Measurements from ENCODE around the gene JAZF1. TPM values are rescaled to one million over a fixed set of nuclear protein-coding genes. Genes with fewer than 3 reads are reported as not detected.

Gene JAZF1
- total and polyA plus RNA-seq, 2 of the 4 experiments (the other 2 are of a cell fraction): 8.4 to 10.5 TPM

DNA sequence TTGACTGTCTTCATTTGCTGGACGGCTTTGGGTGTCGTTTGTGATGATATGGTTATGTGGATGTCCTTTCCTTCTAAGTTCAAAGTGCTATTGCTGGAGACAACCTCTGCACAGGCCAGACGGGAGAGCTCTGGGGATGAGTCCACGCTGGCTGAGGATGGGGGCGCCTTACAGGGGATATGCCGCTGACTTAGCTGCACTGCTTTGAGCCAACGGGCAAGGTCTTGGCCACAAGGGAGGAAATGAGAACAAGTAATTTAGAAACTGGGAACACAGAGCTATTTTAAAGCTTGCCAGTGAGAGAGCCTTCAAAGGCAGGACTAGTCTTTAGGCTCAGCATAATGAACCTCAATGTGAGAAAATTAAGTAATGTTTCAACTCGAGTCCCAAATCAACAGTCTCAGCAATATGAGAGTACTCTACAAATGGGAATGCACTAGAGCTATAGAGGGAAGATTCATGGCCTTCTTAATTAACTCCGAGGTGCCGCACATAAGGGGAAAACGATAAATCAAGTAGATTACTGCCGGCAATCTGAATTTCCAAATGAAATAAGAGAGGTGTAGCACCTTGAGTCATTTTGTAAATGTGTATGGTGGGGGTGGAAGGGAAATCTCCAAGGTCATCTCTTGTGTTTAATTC is 209.3 kb downstream of the JAZF1 start:
- Histone ChIP-seq H3K4me3 (ENCODE audit: insufficient read depth, low read depth, low read length) (no peak overlapping the region), H2BK20ac (ENCODE audit: low read depth, low read length) (no peak overlapping the region), H2AFZ (replicated peaks; ENCODE audit: low read length, poor library complexity) (no peak overlapping the region), H2BK15ac (ENCODE audit: low read depth, low read length) (no peak overlapping the region), H3K9me3 (ENCODE audit: control insufficient read depth, insufficient read depth, low read length) (no peaks in the 10 kb centered on the region), H3K4me2 (ENCODE audit: low read depth, low read length) (no peak overlapping the region), H4K8ac (ENCODE audit: low read depth in 2 of 2, low read length in 2 of 2) (no peak overlapping the region), H2AK9ac (replicated peaks; ENCODE audit: low read depth, low read length, poor library complexity) (no peak overlapping the region), H3K79me1 (ENCODE audit: low read depth in 1 of 2, low read length in 2 of 2) (peaks cover 19 to 37% of the 10 kb centered on the region in 2 experiments; a peak in 3 of 4 replicates), H3K36me3 (ENCODE audit: control insufficient read depth, insufficient read depth, low read length) (peaks cover 2% of the 10 kb centered on the region; the same call in 1 of the 2 replicates), H3K14ac (replicated peaks; ENCODE audit: low read depth, low read length) (no peak overlapping the region), H3K9ac (ENCODE audit: low read depth, low read length) (no peak overlapping the region), H3K4me1 (ENCODE audit: control insufficient read depth, insufficient read depth, low read length) (no peaks in the 10 kb centered on the region), H3K27me3 (ENCODE audit: control insufficient read depth, insufficient read depth, low read length) (no peaks in the 10 kb centered on the region), H2BK5ac (ENCODE audit: low read depth, low read length, poor library complexity, severe bottlenecking) (no peak overlapping the region), H4K20me1 (ENCODE audit: insufficient read depth, low read length) (peaks cover 16% of the 10 kb centered on the region; the same call in 1 of the 2 replicates), H3K9me1 (ENCODE audit: insufficient read depth, low read length) (peaks cover 8% of the 10 kb centered on the region), H4K91ac (ENCODE audit: insufficient read depth, low read depth, low read length) (no peak overlapping the region), H3K27ac (ENCODE audit: insufficient read depth, low read length) (no peak overlapping the region), H3K23ac (ENCODE audit: low read depth, low read length) (no peak overlapping the region), H3K56ac (ENCODE audit: extremely low read depth, insufficient read depth, low read length) (no peak overlapping the region), H3K4ac (ENCODE audit: low read depth, low read length) (no peak overlapping the region), H2BK120ac (ENCODE audit: low read depth, low read length) (no peak overlapping the region), H3K18ac (ENCODE audit: low read depth, low read length) (no peak overlapping the region), H2AK5ac (ENCODE audit: low read depth, low read length) (no peak overlapping the region), H4K5ac (ENCODE audit: low read depth, low read length) (no peak overlapping the region)
- DNase-seq: no peak
- WGBS, 2 experiments (ENCODE audit: extremely low coverage in 2 of 2, insufficient read length in 1 of 2): 100% methylated on average over 2 of the region's 12 CpGs; no CpG with 5 or more reads in 1 of the 2 experiments
- no peak for ATAC-seq (ENCODE audit: low read depth)
- no TSS peak for BruUV-seq (replicated peaks)
- TF ChIP-seq, protein P1, sequence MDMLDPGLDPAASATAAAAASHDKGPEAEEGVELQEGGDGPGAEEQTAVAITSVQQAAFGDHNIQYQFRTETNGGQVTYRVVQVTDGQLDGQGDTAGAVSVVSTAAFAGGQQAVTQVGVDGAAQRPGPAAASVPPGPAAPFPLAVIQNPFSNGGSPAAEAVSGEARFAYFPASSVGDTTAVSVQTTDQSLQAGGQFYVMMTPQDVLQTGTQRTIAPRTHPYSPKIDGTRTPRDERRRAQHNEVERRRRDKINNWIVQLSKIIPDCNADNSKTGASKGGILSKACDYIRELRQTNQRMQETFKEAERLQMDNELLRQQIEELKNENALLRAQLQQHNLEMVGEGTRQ (IDR thresholded peaks at IDR 0.05; ENCODE audit: low read depth, low read length): no peak
- TF ChIP-seq CTCF (conservative IDR thresholded peaks at IDR 0.05; ENCODE audit: low read depth, low read length) (no peak), RFX5 (IDR thresholded peaks at IDR 0.05; ENCODE audit: low read depth, low read length) (no peak), POLR2A (IDR thresholded peaks at IDR 0.05; ENCODE audit: low read depth, low read length) (no peak), MAFK (IDR thresholded peaks at IDR 0.05; ENCODE audit: low read depth, low read length) (no peak), RAD21 (IDR thresholded peaks at IDR 0.05; ENCODE audit: low read length) (no peak), MAZ (IDR thresholded peaks at IDR 0.05; ENCODE audit: borderline replicate concordance, low read depth, low read length) (no peak), CEBPB (IDR thresholded peaks at IDR 0.05; ENCODE audit: low read depth, low read length) (no peak), RCOR1 (IDR thresholded peaks at IDR 0.05; ENCODE audit: insufficient replicate concordance, low read length) (no peak), CHD1 (IDR thresholded peaks at IDR 0.05; ENCODE audit: low read depth, low read length) (no peak), BHLHE40 (IDR thresholded peaks at IDR 0.05; ENCODE audit: low read depth, low read length) (no peak), ELK1 (IDR thresholded peaks at IDR 0.05; ENCODE audit: borderline replicate concordance, low read depth, low read length) (no peak), NFE2L2 (IDR thresholded peaks at IDR 0.05; ENCODE audit: low read depth, low read length) (no peak), MXI1 (IDR thresholded peaks at IDR 0.05; ENCODE audit: borderline replicate concordance, low read depth, low read length) (no peak)
- intact Hi-C loops (cut with micrococcal nuclease) (no loop called here), dilution Hi-C loops (cut with HindIII; ENCODE audit: low sequenced_read_pairs, unreplicated experiment) (no loop called here), in situ Hi-C loops (cut with MboI; ENCODE audit: low sequenced_read_pairs) (no loop called here)
- POLR2A ChIA-PET (ENCODE audit: unreplicated experiment): interaction anchor here (0.6 kb wide), 1 partner anchor 868 kb away, joined by 9 read pairs; no protein-coding TSS in a partner anchor
- CTCF ChIA-PET: no interaction called here

Measured in IMR-90 (cell line).